GM13977 (cell line): ENCODE measurements around the gene LRRC53.

Experiments
- DNase-seq: peaks from one replicate; pipeline ENCODE4 v3.0.0; 2012; ENCODE audit warnings: low spot score
- CTCF ChIP-seq: IDR thresholded peaks from 2 replicates; pipeline ENCODE4 v1.5.1; 2012; ENCODE audit warnings: mild to moderate bottlenecking, control low read depth; ENCODE audit not compliant: insufficient read depth; ENCODE audit errors: extremely low read depth, missing control alignments
- in situ Hi-C: fragments of 300-500 bp; cut with MboI; formaldehyde crosslinking; loops from one replicate; pipeline ENCODE4 v1.12.0; 2022; ENCODE audit warnings: low sequenced_read_pairs, low pct_unique_long_range_greater_than_20kb, mixed read lengths, inconsistent platforms; ENCODE audit not compliant: unreplicated experiment

Gene LRRC53

GRCh38 chr1:74420467-74420866 is 91.9 kb downstream of the LRRC53 start:
- no peak for TF ChIP-seq CTCF
- in situ Hi-C loops = no loop called here

More at GRCh38 chr1:74420467-74420866, 91.9 kb downstream of the LRRC53 start:
- no peak for DNase-seq
